ENCODE results near the gene TBC1D10A.

The TBC1D10A gene

GRCh38 chr22:30318799-30319419, 7.8 kb downstream of the TBC1D10A start:
- no peak for DNase-seq

DNA sequence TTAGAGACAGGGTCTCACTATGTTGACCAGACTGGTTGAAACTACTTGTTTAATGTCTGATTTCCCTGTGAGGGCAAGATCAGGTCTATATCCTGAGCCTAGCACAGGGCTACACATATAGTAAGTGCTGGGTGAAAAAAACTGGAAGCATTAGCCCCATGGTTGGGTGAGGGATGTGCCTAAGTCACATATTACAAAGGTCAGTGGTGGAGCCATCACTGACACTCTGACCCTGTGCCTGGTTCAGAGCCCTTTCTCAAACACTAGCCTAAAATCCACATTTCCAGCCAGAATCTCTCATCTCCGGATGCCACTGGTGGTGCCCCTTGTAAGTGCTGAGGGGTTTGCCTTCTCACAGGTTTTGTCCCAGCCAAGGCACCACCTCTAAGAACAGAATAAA, 9.0 kb downstream of the TBC1D10A start:
- no peak for DNase-seq

DNA sequence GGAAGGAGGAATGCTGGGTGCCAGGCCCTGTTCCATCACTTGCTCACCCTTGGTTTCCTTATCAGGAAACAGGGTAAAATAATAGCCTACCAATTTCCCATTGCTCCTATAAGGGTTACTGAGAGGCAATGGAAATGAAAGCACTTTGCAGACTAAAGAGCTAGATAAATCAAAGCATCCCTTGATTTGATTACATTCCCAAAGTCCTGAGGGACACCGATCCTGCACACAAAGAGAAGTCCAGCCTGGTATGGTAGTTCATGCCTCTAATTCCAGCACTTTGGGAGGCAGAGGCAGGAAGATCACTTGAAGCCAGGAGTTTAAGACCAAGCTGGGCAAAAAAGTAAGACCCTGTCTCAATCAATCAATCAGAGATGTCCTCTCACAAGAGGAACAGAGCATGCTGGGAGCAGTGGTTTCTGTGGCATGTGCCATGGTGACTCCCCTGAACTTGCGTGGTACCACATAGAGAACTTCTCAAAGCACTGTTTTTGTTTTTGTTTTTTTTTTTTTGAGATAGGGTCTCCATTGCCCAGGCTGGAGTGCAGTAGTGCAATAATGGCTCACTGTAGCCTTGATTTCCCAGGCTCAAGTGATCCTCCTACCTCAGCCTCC, 10.7 kb downstream of the TBC1D10A start:
- no peak for DNase-seq

DNA sequence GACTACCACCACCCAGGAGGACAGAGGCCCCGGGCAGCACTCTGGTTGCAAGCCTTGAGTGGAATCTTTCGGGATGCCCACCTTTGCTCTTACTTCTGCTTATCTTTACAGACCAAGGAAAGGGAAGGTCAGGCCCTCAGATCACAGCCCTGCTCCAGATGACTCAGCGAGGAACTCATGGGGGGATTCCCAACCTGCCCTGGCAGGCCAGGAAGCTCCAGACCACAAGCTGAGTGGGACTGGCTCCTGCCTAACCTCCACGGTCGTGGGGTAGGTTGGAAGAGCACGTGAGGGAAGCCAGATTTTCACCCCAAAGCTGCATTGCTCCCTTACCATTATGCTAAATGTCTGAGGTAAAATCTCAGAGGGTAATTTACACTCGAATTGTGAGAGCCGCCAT, 11.8 kb downstream of the TBC1D10A start:
- peak in 2 of 6 experiments; percentile 12 to 29 for DNase-seq

GRCh38 chr22:30313527-30314363, 13.0 kb downstream of the TBC1D10A start:
- no peak for DNase-seq

- no peak for DNase-seq
These were observed 14.7 kb downstream of the TBC1D10A start for GRCh38 chr22:30312053-30312452.

DNA sequence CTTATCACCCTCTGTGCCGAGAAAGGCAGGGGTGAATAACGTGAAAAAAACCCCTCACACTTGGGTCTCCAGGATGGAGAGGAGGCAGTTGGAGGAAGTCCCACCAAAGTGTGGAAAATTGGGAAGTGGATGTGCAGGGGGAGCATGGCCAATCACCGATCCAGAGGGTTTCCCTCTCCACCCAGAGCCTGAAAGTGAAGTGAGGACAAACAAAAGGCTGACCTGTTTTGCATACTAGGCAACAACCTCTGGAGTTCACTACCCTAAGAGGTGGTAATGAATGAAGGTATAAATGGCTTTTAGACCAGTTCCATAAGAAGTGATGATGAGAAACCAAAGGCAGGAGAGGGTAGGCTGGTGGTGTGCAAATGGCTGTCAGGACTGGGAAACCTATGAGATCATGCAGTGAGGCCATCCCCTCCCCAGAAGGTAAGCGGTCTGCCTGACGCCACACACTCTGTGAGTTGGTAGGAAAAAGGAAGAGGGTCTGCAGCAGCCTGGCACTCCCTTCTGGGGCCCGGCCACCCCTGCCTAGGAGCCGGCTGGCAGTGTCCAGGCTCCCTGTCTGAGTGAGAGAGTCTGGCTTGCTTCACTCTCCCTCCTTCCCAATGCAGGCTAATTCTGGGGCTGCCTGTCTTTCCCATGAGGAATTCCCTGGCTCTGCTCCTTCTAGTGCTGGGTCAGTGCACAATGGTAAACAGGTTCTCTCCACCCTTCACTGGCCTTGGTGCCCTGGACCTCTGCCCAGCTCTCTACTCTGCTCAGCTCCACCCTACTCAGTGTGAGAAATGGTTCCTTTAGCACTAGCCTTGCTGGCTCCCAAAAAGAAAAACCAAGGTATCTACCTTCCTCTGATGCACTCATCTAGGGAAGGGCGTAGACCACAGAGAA, 15.6 kb downstream of the TBC1D10A start:
- no peak for DNase-seq

GRCh38 chr22:30309951-30310741, 16.6 kb downstream of the TBC1D10A start:
- DNase-seq: peak in 3 of 6 experiments; percentile 39 to 59 (median 50)

DNA sequence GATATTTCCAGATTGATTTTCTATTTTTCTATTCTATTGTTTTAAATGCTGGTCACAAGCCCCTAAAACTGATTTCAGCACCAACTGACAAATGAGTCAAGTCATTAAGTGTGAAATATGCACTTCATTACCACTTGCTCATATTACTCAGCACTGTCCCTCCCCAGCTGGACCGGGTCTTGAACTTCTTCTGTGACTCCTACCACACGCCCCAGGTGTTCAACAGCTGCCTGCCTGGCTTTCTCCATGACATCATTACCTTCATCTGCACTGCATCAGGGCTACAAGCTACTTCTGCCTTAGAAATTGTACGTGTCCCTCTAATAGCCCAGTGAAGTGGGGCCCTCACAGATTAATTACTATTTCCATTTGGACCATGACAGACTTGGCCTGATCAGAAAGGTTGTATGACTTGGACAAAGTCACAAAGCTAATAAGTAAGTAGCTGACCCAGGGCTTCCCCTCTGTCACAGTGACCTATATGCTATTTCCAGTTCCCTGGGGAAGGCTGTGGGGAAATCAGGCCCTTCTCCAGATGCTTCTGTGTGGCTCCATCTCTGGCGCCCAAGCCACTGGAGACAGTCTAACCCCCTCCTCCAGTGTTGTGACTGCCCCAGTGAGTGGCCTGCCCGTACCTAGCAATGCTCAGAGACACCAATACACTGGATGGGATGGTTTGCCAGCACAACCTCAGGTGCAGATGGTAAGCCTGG, 18.1 kb downstream of the TBC1D10A start:
- DNase-seq: peak in 2 of 6 experiments; percentile 13 to 15

GRCh38 chr22:30308093-30308492, 18.6 kb downstream of the TBC1D10A start:
- no peak for DNase-seq

DNA sequence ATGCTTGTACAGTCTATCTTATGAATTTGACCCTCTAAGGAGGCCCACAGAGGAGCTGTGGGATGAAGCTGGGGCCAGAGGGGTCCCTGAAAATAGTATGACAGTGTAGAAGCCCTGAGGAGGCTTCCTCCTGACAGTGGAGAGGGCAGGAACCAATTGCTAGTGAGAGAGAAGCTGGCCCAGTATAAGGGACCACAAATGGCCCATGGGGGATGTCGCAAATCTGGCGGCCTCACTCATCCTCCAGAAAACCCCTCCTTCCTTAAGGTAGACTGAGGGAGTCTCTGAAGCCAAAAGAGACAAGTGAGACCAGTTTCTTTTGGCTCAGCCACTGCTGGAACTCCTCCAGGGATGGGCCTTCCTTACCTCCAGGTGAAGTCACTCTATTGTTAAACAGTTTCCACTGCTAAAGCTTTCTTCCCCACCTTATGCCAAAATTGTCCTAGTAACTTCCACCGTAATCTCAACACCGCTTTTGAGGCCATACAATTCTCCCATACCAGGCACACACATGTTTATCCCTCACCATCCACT, 19.6 kb downstream of the TBC1D10A start:
- DNase-seq: no peak

GRCh38 chr22:30306627-30307011, 20.1 kb downstream of the TBC1D10A start:
- DNase-seq: peak in 1 of 6 experiments; percentile 80

GRCh38 chr22:30305906-30306626, 20.7 kb downstream of the TBC1D10A start:
- DNase-seq: peak in 4 of 6 experiments; percentile 11 to 88 (median 86)

DNA sequence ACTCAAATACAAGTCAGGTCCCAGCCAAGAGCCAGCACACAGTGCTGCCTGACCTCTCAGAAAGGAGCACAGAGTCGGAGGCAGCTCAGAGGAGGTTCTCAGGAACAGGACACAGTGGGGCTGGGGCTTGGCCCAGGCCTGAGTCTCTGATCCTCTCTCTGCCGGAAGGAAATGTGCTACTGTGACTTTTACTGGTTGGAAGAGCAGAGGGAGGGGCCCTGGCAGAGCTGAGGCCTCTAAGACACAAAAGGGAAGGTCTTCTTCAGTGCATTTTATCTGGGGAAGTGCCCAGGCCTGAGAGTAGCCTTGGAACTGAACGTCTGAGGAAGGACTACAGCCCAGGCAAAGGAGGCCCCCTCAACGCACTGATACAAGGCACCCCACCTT, 21.2 kb downstream of the TBC1D10A start:
- peak; percentile 24 to 73 (median 52) for DNase-seq

DNA sequence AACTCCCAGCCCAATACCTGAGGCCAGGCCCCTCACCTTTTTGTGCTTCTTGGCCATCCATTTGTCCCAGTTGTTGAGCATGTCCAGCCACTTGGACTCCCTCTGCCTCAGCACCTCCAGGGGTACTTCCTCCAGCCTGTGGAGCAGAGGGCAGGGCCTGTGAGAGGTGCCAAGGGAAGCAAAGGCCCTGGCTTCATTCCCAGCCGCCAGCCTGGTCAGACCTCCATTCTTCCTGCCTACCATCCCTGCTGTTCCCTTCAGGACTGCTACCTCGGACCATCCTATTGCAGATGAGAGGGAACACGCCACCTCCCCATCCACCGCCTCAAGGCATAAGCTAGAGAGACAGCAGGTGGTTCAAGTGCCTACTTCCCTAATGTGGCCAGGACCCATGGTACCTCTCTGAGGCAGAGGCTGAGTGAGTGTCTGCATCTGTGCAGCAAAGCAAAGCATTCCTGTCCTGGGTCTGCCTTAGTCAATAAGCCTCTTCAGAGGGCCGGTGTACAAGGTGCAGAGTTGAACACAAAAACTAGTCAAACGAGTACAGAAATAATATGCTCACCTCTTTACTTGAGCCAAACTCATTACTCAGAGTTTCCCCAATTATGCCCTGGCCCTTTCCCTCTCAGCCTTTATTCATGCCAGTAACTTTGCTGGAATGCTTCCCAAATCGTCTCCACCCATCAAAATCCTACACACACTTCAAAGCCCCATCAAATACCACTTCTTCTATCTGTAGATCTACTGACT, 22.1 kb downstream of the TBC1D10A start:
- no peak for DNase-seq

DNA sequence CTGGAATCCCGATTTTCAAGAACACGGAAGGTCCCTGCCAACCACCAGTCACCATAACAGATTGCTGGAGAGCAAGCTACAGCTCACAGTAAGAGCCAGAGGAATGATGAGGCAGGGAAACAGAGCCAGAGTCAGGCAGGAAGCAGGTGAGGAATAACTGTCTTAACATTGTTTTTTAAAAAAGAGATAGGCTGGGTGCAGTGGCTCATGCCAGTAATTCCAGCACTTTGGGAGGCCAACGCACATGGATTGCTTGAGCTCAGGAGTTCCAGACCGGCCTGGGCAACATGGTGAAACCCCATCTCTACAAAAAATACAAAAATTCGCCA, 24.0 kb downstream of the TBC1D10A start:
- DNase-seq: no peak

DNA sequence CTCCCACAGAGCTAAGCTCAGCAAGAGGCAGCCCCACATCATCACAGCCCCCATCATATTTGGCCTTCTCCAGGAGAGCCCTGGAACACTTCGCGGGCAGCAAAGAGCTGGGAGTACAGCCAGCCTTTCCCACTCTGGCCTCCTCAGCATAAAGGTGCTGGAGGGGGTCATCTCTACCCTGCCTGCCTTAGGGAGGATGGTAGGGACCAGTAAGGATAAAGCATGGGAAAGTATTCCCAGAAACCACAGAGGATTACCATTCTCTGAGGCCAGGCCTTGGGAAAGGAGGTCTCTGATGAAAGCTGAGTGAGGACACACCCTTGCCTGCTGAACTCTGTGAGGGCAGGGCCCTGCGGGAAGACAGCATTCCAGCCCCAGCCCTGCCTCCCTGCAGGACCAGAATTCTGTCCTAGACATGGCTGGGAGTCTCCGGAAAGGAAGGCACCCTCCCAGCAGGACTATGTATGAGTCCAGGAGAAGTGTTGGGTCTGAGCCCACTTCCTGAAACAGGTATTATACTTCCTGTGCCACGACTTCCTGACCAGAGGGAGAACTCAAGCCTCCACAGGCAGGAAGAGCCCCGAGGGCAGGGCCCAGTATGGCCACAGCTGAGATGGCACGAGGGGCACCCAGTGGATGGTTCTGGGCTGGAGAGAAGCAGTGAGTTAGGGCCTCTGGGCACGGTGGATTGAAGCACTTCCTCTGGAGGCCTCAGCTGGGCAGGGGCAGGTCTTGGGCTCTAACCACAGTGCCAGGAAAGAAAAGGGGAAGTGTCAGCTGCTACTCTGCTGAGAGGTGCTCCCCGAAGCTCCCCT, 24.5 kb downstream of the TBC1D10A start:
- no peak for DNase-seq

DNA sequence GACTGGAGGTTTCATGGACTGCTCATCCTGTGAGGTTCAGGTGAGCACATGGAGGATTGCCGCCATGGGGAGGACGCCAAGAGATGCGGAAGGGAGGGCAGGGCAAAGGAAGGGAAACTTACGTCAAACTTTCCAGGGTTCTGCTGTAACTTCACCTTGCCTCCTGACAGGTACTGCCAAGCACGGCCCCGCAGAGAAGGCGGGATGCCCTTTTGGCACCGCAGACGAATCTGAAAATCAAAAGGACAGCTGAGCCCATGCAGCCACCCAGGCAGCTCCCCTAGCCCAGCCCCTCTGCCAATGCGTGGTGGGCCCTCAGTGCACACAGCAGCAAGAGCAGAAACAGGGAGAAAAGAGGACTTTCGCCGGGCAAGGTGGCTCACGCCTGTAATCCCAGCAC, 27.4 kb downstream of the TBC1D10A start:
- DNase-seq: no peak
